HL-60 (cell line): ENCODE results near the gene UFSP1.
"Not testable (repeated sequence)": the region's sequence is repeated elsewhere in the genome, so short reads cannot be mapped to it uniquely, and the experiment has no call there.

ENCODE experiments used
- DNase-seq, 2 experiments: peaks; one replicate each; pipeline ENCODE4 v3.0.0-alpha.2; 2010 to 2020; ENCODE audit warnings: low read depth in 1 of 2, low spot score in 1 of 2
- H3K27ac ChIP-seq: fragments of 250-450 bp; sonication (Bioruptor Pico); replicated peaks from 2 replicates; pipeline ENCODE4 v1.5.1; 2020; ENCODE audit warnings: mild to moderate bottlenecking, moderate library complexity
- H3K27me3 ChIP-seq: fragments of 250-450 bp; sonication (Bioruptor Pico); 2 replicates; pipeline ENCODE4 v1.5.1; 2021; ENCODE audit warnings: mild to moderate bottlenecking, moderate library complexity; ENCODE audit not compliant: insufficient read depth, poor library complexity, severe bottlenecking
- H3K4me3 ChIP-seq: replicated peaks from 2 replicates; pipeline ENCODE4 v1.5.1; 2011; ENCODE audit warnings: mild to moderate bottlenecking, control low read depth, low read length; ENCODE audit not compliant: insufficient read depth
- GABPA ChIP-seq: IDR thresholded peaks from 2 replicates; pipeline ENCODE4 v1.6.1; 2012; ENCODE audit warnings: low read depth
- POLR2AphosphoS5 ChIP-seq: IDR thresholded peaks from 2 replicates; pipeline ENCODE4 v1.6.1; 2012; ENCODE audit warnings: low read depth
- SPI1 ChIP-seq: IDR thresholded peaks from 2 replicates; pipeline ENCODE4 v1.6.1; 2012; ENCODE audit warnings: low read depth, mild to moderate bottlenecking, borderline replicate concordance
- TF ChIP-seq, protein P1 (sequence below): IDR thresholded peaks from one replicate; pipeline ENCODE4 v1.5.1; 2011; ENCODE audit warnings: low read length, control low read depth, inconsistent platforms; ENCODE audit not compliant: insufficient read depth
- TF ChIP-seq, protein P2 (sequence below): IDR thresholded peaks from 2 replicates; pipeline ENCODE4 v1.6.1; 2012; ENCODE audit warnings: low read depth; ENCODE audit not compliant: insufficient replicate concordance

Gene UFSP1

DNA sequence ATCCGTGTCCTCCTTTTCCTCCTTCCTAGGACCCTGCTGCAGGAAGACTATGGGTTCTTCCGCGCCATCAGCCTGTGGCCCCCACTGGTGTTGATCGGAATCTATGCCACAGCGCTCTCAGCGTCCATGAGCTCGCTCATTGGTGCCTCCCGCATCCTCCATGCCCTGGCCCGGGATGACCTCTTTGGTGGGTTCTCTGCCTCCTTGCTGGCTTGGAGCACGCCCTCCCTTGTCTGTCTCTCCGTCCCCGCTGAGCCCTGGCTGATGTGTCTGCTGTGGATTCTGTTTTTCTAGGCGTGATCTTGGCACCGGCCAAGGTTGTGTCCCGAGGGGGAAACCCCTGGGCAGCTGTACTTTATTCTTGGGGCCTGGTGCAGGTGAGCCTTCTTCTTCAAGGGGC is 29.7 kb downstream of the UFSP1 start:
- H3K4me3 ChIP-seq, result no peak overlapping the region
- no peaks in the 10 kb centered on the region for H3K27me3 ChIP-seq
- TF ChIP-seq GABPA (no peak), POLR2AphosphoS5 (no peak)
- DNase-seq, result no peak
- no peak overlapping the region for H3K27ac ChIP-seq

DNA sequence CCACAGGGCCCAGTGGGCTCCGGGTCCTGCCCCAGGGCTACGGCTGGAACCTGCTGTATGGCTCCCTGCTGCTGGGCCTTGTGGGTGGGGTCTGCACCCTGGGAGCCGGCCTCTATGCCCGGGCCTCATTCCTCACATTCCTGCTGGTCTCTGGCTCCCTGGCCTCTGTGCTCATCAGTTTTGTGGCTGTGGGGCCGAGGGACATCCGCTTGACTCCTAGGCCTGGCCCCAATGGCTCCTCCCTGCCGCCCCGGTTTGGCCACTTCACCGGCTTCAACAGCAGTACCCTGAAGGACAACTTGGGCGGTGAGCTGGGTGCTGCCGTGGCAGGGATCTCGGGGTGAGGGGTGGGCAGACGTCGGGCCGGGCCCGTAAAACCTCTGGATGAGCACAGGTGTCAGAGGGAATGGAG is 32.6 kb downstream of the UFSP1 start:
- Histone ChIP-seq H3K4me3 (no peak overlapping the region), H3K27ac (no peak overlapping the region), H3K27me3 (no peaks in the 10 kb centered on the region)
- TF ChIP-seq, protein P1, sequence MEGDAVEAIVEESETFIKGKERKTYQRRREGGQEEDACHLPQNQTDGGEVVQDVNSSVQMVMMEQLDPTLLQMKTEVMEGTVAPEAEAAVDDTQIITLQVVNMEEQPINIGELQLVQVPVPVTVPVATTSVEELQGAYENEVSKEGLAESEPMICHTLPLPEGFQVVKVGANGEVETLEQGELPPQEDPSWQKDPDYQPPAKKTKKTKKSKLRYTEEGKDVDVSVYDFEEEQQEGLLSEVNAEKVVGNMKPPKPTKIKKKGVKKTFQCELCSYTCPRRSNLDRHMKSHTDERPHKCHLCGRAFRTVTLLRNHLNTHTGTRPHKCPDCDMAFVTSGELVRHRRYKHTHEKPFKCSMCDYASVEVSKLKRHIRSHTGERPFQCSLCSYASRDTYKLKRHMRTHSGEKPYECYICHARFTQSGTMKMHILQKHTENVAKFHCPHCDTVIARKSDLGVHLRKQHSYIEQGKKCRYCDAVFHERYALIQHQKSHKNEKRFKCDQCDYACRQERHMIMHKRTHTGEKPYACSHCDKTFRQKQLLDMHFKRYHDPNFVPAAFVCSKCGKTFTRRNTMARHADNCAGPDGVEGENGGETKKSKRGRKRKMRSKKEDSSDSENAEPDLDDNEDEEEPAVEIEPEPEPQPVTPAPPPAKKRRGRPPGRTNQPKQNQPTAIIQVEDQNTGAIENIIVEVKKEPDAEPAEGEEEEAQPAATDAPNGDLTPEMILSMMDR, result no peak
- no peak for TF ChIP-seq GABPA
- TF ChIP-seq, protein P2, sequence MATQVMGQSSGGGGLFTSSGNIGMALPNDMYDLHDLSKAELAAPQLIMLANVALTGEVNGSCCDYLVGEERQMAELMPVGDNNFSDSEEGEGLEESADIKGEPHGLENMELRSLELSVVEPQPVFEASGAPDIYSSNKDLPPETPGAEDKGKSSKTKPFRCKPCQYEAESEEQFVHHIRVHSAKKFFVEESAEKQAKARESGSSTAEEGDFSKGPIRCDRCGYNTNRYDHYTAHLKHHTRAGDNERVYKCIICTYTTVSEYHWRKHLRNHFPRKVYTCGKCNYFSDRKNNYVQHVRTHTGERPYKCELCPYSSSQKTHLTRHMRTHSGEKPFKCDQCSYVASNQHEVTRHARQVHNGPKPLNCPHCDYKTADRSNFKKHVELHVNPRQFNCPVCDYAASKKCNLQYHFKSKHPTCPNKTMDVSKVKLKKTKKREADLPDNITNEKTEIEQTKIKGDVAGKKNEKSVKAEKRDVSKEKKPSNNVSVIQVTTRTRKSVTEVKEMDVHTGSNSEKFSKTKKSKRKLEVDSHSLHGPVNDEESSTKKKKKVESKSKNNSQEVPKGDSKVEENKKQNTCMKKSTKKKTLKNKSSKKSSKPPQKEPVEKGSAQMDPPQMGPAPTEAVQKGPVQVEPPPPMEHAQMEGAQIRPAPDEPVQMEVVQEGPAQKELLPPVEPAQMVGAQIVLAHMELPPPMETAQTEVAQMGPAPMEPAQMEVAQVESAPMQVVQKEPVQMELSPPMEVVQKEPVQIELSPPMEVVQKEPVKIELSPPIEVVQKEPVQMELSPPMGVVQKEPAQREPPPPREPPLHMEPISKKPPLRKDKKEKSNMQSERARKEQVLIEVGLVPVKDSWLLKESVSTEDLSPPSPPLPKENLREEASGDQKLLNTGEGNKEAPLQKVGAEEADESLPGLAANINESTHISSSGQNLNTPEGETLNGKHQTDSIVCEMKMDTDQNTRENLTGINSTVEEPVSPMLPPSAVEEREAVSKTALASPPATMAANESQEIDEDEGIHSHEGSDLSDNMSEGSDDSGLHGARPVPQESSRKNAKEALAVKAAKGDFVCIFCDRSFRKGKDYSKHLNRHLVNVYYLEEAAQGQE, result no peak
- TF ChIP-seq SPI1, result no peak
- TF ChIP-seq POLR2AphosphoS5, result no peak
- no peak for DNase-seq

DNA sequence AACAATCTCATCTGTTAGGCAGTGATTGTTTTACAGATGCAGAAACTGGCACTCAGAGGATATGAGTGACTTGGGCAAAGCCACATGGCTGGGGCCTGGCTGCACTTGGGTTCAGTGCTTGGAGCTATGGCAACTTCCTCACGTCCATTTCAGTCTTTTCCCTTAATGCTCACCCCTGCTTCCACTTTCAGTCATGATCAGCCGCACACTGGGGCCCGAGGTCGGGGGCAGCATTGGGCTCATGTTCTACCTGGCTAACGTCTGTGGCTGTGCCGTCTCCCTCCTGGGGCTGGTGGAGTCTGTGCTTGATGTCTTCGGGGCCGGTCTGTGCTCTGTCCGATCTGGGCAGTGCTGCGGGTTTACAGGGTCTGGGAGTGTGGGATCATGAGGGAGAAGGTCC is 34.0 kb downstream of the UFSP1 start:
- no peak for DNase-seq
- Histone ChIP-seq H3K27me3 (no peaks in the 10 kb centered on the region), H3K4me3 (no peak overlapping the region), H3K27ac (no peak overlapping the region)
- TF ChIP-seq GABPA, result no peak
- no peak for TF ChIP-seq SPI1
- no peak for TF ChIP-seq POLR2AphosphoS5
- TF ChIP-seq, protein P1, result no peak
- TF ChIP-seq, protein P2, result no peak

DNA sequence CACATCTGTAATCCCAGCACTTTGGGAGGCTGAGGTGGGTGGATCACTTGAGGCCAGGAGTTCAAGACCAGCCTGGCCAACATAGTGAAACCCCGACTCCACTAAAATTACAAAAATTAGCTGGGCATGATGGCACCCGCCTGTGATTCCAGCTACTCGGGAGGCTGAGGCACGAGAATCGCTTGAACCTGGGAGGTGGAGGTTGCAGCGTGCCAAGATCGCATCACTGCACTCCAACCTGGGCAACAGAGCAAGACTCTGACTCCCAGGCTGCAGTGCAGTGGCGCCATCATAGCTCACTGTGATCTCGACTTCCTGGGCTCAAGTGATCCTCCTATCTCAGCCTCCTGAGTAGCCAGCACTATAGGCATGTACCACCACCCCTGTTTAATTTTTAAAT is 34.6 kb downstream of the UFSP1 start:
- not testable (repeated sequence) for H3K27me3 ChIP-seq, DNase-seq, H3K4me3 ChIP-seq, H3K27ac ChIP-seq

DNA sequence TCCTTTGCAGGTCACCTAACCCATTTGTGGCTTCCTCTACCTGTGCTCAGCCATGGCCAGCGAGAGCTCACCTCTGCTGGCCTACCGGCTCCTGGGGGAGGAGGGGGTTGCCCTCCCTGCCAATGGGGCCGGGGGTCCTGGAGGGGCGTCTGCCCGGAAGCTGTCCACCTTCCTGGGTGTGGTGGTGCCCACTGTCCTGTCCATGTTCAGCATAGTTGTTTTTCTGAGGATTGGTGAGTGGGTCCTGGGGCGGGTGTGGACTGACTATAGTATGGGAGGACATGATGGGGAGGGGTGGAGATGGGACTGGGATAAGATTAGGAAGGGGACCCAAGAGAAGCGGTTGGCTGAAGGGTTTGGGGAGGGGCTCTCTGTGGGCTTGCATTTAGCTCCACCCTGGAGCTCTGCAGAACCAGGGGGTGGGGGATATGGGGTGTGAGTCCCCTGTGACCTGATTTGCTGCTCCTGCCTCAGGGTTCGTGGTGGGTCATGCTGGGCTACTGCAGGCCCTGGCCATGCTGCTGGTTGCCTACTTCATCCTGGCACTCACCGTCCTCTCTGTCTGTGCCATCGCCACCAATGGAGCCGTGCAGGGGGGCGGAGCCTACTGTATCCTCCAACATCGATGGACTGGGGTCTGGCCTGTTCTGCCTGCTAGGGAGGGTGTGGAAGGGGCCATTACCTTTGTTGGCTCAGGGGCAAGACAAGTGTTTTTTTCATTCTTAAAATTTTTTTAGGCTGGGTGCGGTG is 35.2 kb downstream of the UFSP1 start:
- no peak overlapping the region for H3K4me3 ChIP-seq
- no peak for DNase-seq
- H3K27me3 ChIP-seq, result no peaks in the 10 kb centered on the region
- TF ChIP-seq POLR2AphosphoS5 (no peak), SPI1 (no peak), GABPA (no peak)
- TF ChIP-seq, protein P2, result no peak
- TF ChIP-seq, protein P1, result no peak
- H3K27ac ChIP-seq, result no peak overlapping the region
